ENCODE results near the gene SLU7.

SLU7 gene

DNA sequence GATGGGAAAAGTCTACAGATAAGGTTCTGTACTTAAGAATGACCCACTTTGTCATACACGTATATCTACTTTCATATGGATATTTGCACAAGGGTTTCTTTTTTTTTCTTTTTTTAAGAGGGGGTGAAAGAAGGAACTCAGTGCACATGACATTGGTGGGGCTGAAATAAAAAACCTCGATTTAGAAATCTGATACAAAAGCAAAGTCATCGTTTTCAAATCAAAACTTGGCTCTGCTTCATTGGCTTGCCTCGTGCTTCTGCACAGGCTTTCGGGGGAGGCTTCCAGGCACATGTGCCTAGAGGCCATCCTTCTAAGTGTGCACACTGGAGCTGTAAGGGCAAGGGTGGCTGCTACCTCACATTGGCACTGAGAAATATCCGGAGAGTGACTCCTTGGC, 33.9 kb upstream of the SLU7 start:
- no peak for DNase-seq
- Mint-ChIP-seq H3K27ac (no peak overlapping the region), H3K36me3 (ENCODE audit: low read depth) (no peaks in the 10 kb centered on the region), H3K4me1 (peaks cover 15% of the 10 kb centered on the region), H3K9me3 (peaks cover 19% of the 10 kb centered on the region), H3K4me3 (no peak overlapping the region), H3K27me3 (ENCODE audit: low read depth, poor library complexity) (peaks cover 9% of the 10 kb centered on the region)
- TF ChIP-seq, protein P1, sequence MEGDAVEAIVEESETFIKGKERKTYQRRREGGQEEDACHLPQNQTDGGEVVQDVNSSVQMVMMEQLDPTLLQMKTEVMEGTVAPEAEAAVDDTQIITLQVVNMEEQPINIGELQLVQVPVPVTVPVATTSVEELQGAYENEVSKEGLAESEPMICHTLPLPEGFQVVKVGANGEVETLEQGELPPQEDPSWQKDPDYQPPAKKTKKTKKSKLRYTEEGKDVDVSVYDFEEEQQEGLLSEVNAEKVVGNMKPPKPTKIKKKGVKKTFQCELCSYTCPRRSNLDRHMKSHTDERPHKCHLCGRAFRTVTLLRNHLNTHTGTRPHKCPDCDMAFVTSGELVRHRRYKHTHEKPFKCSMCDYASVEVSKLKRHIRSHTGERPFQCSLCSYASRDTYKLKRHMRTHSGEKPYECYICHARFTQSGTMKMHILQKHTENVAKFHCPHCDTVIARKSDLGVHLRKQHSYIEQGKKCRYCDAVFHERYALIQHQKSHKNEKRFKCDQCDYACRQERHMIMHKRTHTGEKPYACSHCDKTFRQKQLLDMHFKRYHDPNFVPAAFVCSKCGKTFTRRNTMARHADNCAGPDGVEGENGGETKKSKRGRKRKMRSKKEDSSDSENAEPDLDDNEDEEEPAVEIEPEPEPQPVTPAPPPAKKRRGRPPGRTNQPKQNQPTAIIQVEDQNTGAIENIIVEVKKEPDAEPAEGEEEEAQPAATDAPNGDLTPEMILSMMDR (IDR thresholded peaks at IDR 0.05) = no peak

GRCh38 chr5:160452036-160452435, 33.2 kb upstream of the SLU7 start:
- no peak for DNase-seq
- H3K4me3 Mint-ChIP-seq = no peak overlapping the region

DNA sequence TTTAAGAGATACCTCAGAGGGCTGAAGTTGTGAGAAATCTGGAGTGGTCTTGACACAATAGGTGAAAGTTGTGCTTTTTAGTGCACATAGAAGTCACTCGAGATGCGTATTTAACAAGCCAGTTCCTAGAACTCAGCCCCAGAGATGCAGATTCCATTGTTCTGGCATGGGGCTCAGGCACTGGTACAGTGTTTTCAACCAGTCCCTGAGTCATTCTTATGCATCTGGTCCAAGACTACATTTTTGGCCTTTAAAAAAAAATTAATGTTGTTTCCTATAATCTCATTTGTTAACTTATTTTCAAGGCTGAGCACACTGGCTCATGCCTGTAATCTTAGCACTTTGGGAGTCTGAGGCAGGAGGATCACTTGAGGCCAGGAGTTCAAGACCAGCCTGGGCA, 32.4 kb upstream of the SLU7 start:
- Mint-ChIP-seq H3K27me3 (ENCODE audit: low read depth, poor library complexity) (peaks cover 9% of the 10 kb centered on the region), H3K4me1 (peaks cover 10% of the 10 kb centered on the region)
- TF ChIP-seq, protein P1 (IDR thresholded peaks at IDR 0.05) = no peak

More at GRCh38 chr5:160452036-160452435, 33.2 kb upstream of the SLU7 start:
- peaks cover 9% of the 10 kb centered on the region for H3K27me3 Mint-ChIP-seq (ENCODE audit: low read depth, poor library complexity)
- TF ChIP-seq, protein P1 (IDR thresholded peaks at IDR 0.05) = no peak
- H3K9me3 Mint-ChIP-seq = peaks cover 22% of the 10 kb centered on the region
- no peaks in the 10 kb centered on the region for H3K36me3 Mint-ChIP-seq (ENCODE audit: low read depth)
- H3K27ac Mint-ChIP-seq = no peak overlapping the region
- peaks cover 15% of the 10 kb centered on the region for H3K4me1 Mint-ChIP-seq

DNA sequence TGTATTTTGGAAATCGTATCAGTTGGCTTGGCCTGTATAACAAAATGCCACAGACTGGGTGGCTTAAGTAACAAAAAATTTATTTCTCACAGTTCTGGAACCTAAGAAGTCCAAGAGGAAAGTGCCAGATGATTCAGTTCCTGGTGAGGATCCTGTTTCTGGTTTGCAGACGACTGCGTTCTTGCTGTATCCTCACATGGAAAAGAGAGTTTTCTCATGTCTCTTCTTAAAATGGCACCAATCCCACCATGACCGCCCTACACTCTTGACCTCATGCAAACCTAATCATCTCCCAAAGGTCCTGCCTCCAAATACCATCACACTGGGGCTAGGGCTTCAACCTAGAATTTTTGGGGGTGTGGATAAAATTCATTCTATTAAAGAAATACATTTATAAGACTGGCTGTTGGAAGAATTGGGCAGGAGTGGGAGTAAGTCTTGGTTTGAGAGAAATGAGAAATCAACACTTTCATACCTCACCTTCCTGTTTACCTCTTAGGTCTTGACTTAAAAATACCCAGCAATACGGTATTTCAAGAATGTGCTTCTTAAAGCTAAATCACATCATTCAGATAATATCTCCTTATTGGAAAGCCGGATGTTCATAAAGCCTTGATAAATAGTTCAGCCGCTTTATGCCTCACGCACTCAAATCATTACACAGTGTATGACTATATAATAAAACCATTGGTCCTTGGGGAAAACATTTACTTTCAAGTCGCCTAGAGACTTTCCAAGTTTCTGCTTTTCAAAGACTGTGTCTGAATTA, 31.5 kb upstream of the SLU7 start:
- no peak overlapping the region for H3K27ac Mint-ChIP-seq
- TF ChIP-seq, protein P1 (IDR thresholded peaks at IDR 0.05) = no peak
- no peak for DNase-seq

More for the DNA sequence above, 32.4 kb upstream of the SLU7 start:
- H3K4me3 Mint-ChIP-seq = no peak overlapping the region
- peaks cover 22% of the 10 kb centered on the region for H3K9me3 Mint-ChIP-seq
- H3K36me3 Mint-ChIP-seq (ENCODE audit: low read depth) = no peaks in the 10 kb centered on the region
- DNase-seq = no peak
- no peak overlapping the region for H3K27ac Mint-ChIP-seq

DNA sequence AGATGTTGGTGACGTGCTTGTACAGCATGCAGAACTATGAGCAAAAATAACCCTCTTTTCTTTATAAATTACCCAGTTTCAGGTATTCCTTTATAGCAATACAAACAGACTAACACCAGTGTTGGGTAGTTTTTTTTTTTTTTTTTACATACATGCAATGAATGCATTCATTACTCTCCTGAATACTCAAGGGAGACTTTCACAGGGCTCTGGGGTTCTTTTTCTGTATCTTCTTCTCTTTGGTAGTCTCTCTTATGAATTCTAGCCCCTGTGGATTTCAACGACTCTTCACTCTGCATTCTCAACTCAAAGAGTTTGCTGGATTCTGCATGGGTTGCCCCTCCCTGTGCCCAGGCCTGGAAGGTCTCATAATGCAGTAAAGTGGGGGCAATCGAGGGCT, 30.6 kb upstream of the SLU7 start:
- Mint-ChIP-seq H3K36me3 (ENCODE audit: low read depth) (no peaks in the 10 kb centered on the region), H3K27ac (no peak overlapping the region), H3K27me3 (ENCODE audit: low read depth, poor library complexity) (peaks cover 9% of the 10 kb centered on the region), H3K4me1 (peaks cover 10% of the 10 kb centered on the region), H3K4me3 (no peak overlapping the region), H3K9me3 (peaks cover 22% of the 10 kb centered on the region)
- TF ChIP-seq, protein P1 (IDR thresholded peaks at IDR 0.05) = no peak
- DNase-seq = no peak

More for the DNA sequence above, 31.5 kb upstream of the SLU7 start:
- Mint-ChIP-seq H3K4me3 (no peak overlapping the region), H3K4me1 (peaks cover 10% of the 10 kb centered on the region), H3K27me3 (ENCODE audit: low read depth, poor library complexity) (peaks cover 9% of the 10 kb centered on the region), H3K36me3 (ENCODE audit: low read depth) (no peaks in the 10 kb centered on the region), H3K9me3 (peaks cover 22% of the 10 kb centered on the region)

GRCh38 chr5:160448886-160449285, 30.0 kb upstream of the SLU7 start:
- no peak for DNase-seq
- H3K4me3 Mint-ChIP-seq = no peak overlapping the region
- H3K36me3 Mint-ChIP-seq (ENCODE audit: low read depth) = no peaks in the 10 kb centered on the region
- H3K27me3 Mint-ChIP-seq (ENCODE audit: low read depth, poor library complexity) = peaks cover 9% of the 10 kb centered on the region
- peaks cover 7% of the 10 kb centered on the region for H3K4me1 Mint-ChIP-seq
- H3K9me3 Mint-ChIP-seq = peaks cover 22% of the 10 kb centered on the region
- H3K27ac Mint-ChIP-seq = no peak overlapping the region
- TF ChIP-seq, protein P1 (IDR thresholded peaks at IDR 0.05) = no peak

Measured in nephron progenitor cell (in vitro differentiated cells).